Measurements from ENCODE around the gene RAB20. TPM values are rescaled to one million over a fixed set of nuclear protein-coding genes. Genes with fewer than 3 reads are reported as not detected.

Gene RAB20
- total and polyA plus RNA-seq, 10 of the 15 experiments (the other 5 are each of a cell fraction or from before 2014, with no cell fraction given): 0.48 to 33.1 (median 9.6) TPM

DNA sequence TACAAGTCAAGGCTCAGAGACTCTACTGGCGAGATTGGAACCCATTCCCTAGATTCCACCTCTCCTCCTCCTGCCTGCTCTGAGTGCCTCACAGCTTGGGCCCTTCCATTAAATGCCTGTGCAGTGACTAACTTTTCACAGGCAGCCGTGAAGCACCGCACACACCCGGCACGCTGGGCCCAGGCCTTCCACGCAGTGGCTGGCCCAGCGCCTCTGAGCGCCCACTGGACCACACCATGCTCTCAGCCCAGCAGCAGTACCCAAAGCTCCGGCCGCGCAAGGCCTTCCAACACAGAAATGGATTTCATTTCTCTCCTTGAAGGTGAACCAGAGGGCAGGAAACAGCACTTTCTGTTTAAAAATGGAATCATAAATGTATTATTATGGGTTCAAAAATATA, 26.0 kb downstream of the RAB20 start (continued):
- TF ChIP-seq, protein P1, sequence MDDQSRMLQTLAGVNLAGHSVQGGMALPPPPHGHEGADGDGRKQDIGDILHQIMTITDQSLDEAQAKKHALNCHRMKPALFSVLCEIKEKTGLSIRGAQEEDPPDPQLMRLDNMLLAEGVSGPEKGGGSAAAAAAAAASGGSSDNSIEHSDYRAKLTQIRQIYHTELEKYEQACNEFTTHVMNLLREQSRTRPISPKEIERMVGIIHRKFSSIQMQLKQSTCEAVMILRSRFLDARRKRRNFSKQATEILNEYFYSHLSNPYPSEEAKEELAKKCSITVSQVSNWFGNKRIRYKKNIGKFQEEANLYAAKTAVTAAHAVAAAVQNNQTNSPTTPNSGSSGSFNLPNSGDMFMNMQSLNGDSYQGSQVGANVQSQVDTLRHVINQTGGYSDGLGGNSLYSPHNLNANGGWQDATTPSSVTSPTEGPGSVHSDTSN (IDR thresholded peaks at IDR 0.05; ENCODE audit: insufficient replicate concordance, low read depth, low read length): no peak
- TF ChIP-seq, protein P2, sequence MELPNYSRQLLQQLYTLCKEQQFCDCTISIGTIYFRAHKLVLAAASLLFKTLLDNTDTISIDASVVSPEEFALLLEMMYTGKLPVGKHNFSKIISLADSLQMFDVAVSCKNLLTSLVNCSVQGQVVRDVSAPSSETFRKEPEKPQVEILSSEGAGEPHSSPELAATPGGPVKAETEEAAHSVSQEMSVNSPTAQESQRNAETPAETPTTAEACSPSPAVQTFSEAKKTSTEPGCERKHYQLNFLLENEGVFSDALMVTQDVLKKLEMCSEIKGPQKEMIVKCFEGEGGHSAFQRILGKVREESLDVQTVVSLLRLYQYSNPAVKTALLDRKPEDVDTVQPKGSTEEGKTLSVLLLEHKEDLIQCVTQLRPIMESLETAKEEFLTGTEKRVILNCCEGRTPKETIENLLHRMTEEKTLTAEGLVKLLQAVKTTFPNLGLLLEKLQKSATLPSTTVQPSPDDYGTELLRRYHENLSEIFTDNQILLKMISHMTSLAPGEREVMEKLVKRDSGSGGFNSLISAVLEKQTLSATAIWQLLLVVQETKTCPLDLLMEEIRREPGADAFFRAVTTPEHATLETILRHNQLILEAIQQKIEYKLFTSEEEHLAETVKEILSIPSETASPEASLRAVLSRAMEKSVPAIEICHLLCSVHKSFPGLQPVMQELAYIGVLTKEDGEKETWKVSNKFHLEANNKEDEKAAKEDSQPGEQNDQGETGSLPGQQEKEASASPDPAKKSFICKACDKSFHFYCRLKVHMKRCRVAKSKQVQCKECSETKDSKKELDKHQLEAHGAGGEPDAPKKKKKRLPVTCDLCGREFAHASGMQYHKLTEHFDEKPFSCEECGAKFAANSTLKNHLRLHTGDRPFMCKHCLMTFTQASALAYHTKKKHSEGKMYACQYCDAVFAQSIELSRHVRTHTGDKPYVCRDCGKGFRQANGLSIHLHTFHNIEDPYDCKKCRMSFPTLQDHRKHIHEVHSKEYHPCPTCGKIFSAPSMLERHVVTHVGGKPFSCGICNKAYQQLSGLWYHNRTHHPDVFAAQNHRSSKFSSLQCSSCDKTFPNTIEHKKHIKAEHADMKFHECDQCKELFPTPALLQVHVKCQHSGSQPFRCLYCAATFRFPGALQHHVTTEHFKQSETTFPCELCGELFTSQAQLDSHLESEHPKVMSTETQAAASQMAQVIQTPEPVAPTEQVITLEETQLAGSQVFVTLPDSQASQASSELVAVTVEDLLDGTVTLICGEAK (IDR thresholded peaks at IDR 0.05; ENCODE audit: borderline replicate concordance): no peak
- TF ChIP-seq, protein P3, sequence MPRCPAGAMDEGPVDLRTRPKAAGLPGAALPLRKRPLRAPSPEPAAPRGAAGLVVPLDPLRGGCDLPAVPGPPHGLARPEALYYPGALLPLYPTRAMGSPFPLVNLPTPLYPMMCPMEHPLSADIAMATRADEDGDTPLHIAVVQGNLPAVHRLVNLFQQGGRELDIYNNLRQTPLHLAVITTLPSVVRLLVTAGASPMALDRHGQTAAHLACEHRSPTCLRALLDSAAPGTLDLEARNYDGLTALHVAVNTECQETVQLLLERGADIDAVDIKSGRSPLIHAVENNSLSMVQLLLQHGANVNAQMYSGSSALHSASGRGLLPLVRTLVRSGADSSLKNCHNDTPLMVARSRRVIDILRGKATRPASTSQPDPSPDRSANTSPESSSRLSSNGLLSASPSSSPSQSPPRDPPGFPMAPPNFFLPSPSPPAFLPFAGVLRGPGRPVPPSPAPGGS (IDR thresholded peaks at IDR 0.05; ENCODE audit: borderline replicate concordance, insufficient read depth, low read depth, low read length, poor library complexity, severe bottlenecking): no peak
- no peak for TF ChIP-seq EZH2 (IDR thresholded peaks at IDR 0.05; ENCODE audit: borderline replicate concordance, control insufficient read depth, low read depth, low read length)
- no peak for TF ChIP-seq TARDBP (IDR thresholded peaks at IDR 0.05; ENCODE audit: borderline replicate concordance)
- TF ChIP-seq, protein P4, sequence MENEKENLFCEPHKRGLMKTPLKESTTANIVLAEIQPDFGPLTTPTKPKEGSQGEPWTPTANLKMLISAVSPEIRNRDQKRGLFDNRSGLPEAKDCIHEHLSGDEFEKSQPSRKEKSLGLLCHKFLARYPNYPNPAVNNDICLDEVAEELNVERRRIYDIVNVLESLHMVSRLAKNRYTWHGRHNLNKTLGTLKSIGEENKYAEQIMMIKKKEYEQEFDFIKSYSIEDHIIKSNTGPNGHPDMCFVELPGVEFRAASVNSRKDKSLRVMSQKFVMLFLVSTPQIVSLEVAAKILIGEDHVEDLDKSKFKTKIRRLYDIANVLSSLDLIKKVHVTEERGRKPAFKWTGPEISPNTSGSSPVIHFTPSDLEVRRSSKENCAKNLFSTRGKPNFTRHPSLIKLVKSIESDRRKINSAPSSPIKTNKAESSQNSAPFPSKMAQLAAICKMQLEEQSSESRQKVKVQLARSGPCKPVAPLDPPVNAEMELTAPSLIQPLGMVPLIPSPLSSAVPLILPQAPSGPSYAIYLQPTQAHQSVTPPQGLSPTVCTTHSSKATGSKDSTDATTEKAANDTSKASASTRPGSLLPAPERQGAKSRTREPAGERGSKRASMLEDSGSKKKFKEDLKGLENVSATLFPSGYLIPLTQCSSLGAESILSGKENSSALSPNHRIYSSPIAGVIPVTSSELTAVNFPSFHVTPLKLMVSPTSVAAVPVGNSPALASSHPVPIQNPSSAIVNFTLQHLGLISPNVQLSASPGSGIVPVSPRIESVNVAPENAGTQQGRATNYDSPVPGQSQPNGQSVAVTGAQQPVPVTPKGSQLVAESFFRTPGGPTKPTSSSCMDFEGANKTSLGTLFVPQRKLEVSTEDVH (IDR thresholded peaks at IDR 0.05; ENCODE audit: low read depth, partially characterized antibody): no peak
- TF ChIP-seq SMARCA5 (IDR thresholded peaks at IDR 0.05): no peak
- TF ChIP-seq, protein P5, sequence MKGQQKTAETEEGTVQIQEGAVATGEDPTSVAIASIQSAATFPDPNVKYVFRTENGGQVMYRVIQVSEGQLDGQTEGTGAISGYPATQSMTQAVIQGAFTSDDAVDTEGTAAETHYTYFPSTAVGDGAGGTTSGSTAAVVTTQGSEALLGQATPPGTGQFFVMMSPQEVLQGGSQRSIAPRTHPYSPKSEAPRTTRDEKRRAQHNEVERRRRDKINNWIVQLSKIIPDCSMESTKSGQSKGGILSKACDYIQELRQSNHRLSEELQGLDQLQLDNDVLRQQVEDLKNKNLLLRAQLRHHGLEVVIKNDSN (IDR thresholded peaks at IDR 0.05; ENCODE audit: borderline replicate concordance, extremely low read length, insufficient read depth, low read depth, low read length): no peak
- no peak for TF ChIP-seq JUND (IDR thresholded peaks at IDR 0.05; ENCODE audit: low read depth, low read length)
- TF ChIP-seq TCF12 (IDR thresholded peaks at IDR 0.05; ENCODE audit: low read depth, low read length): no peak
